B cell (primary cell): ENCODE results near the gene IRF2BPL. TPM values are rescaled to one million over a fixed set of nuclear protein-coding genes. Genes with fewer than 3 reads are reported as not detected.

ENCODE experiments used
- ATAC-seq: fragments of 200-7000 bp; cut with Tn5 transposase; one replicate; pipeline ENCODE4 v1.10.0; 2021; ENCODE audit warnings: low read depth, mild to moderate bottlenecking, moderate number of reproducible peaks, moderate library complexity
- CTCF ChIA-PET: fragments of 350-600 bp; sonication (Branson Sonifier 250); formaldehyde crosslinking; loops from one replicate; lab custom pipeline; 2021; ENCODE audit warnings: antibody characterized with exemption, inconsistent platforms; lab: Charles Lee
- POLR2A ChIA-PET: fragments of 350-600 bp; sonication (Branson Sonifier 250); formaldehyde crosslinking; loops from one replicate; lab custom pipeline; 2021; ENCODE audit warnings: antibody characterized with exemption; lab: Charles Lee
- DNase-seq: peaks from one replicate; pipeline ENCODE4 v3.0.0; 2013
- H2AFZ ChIP-seq: 2 replicates; pipeline ENCODE4 v1.6.1; 2012; ENCODE audit warnings: mild to moderate bottlenecking, low read depth, low read length; ENCODE audit not compliant: insufficient read depth, poor library complexity, severe bottlenecking
- H3K27ac ChIP-seq, 2 donors: 1 replicate in 1 of 2; 2 replicates in 1 of 2; pipeline ENCODE4 v1.5.1; 2012 to 2013; ENCODE audit warnings: low read length in 2 of 2, mild to moderate bottlenecking in 2 of 2, moderate library complexity in 1 of 2
- H3K27me3 ChIP-seq, 4 experiments: fragments of 200-600 bp in 1 of 4; sonication (generic) in 1 of 4; replicated peaks in 1 of 4; 1 replicate in 2 of 4; 2 replicates in 2 of 4; pipeline versions ENCODE4 v1.6.1 to v1.7.0; 2013 to 2016; ENCODE audit warnings: low read length in 3 of 4, mild to moderate bottlenecking in 2 of 4, mixed read lengths in 1 of 4, moderate library complexity in 1 of 4; ENCODE audit not compliant: insufficient read depth in 4 of 4, control insufficient read depth in 3 of 4; ENCODE audit errors: control extremely low read depth in 1 of 4
- H3K36me3 ChIP-seq, 2 experiments: replicated peaks in 1 of 2; 1 replicate in 1 of 2; 2 replicates in 1 of 2; pipeline versions ENCODE4 v1.6.1 to v1.7.1; 2013; ENCODE audit warnings: low read length in 1 of 2; ENCODE audit not compliant: insufficient read depth in 2 of 2, control insufficient read depth in 1 of 2; ENCODE audit errors: control extremely low read depth in 1 of 2, extremely low read depth in 1 of 2
- H3K4me1 ChIP-seq, 2 donors: fragments of 200-600 bp in 1 of 2; sonication (generic) in 1 of 2; 1 replicate in 1 of 2; 2 replicates in 1 of 2; pipeline versions ENCODE4 v1.5.1 to v1.6.1; 2013 to 2017; ENCODE audit warnings: low read length in 2 of 2; ENCODE audit not compliant: control insufficient read depth in 2 of 2, insufficient read depth in 2 of 2
- H3K4me2 ChIP-seq: replicated peaks from 2 replicates; pipeline ENCODE3; 2012; ENCODE audit warnings: mild to moderate bottlenecking, low read depth, low read length; ENCODE audit not compliant: poor library complexity, severe bottlenecking
- H3K4me3 ChIP-seq, 5 experiments: fragments of 200-600 bp in 1 of 5; sonication (generic) in 1 of 5; 1 replicate in 3 of 5; 2 replicates in 2 of 5; pipeline versions ENCODE4 v1.5.1 to v1.7.0; 2011 to 2016; ENCODE audit warnings: low read length in 4 of 5, mild to moderate bottlenecking in 4 of 5, low read depth in 2 of 5, control low read depth in 1 of 5, moderate library complexity in 1 of 5; ENCODE audit not compliant: insufficient read depth in 1 of 5; ENCODE audit errors: control extremely low read depth in 1 of 5, extremely low read depth in 1 of 5
- H3K79me2 ChIP-seq: fragments of 200-600 bp; sonication (generic); one replicate; pipeline ENCODE4 v1.6.0; 2016; ENCODE audit warnings: low read length; ENCODE audit not compliant: control insufficient read depth, insufficient read depth
- H3K9ac ChIP-seq: fragments of 200-600 bp; sonication (generic); 2 replicates; pipeline ENCODE4 v1.6.1; 2017; ENCODE audit warnings: mild to moderate bottlenecking, low read length, moderate library complexity
- H3K9me3 ChIP-seq, 3 donors: one replicate each; pipeline versions ENCODE4 v1.6.1 to v1.7.1; 2013; ENCODE audit warnings: low read length in 2 of 3; ENCODE audit not compliant: control insufficient read depth in 2 of 3, insufficient read depth in 1 of 3; ENCODE audit errors: control extremely low read depth in 1 of 3
- H4K20me1 ChIP-seq: 2 replicates; pipeline ENCODE4 v1.6.0; 2012; ENCODE audit warnings: mild to moderate bottlenecking, low read length; ENCODE audit not compliant: insufficient read depth, control insufficient read depth, poor library complexity, severe bottlenecking
- H3K27ac Mint-ChIP-seq: one replicate; pipeline ENCODE4 v1.8.0; 2021; ENCODE audit warnings: mixed read lengths
- H3K27me3 Mint-ChIP-seq: one replicate; pipeline ENCODE4 v1.8.0; 2021; ENCODE audit warnings: mixed read lengths
- H3K4me1 Mint-ChIP-seq: one replicate; pipeline ENCODE4 v1.8.0; 2021; ENCODE audit warnings: mixed read lengths
- H3K4me3 Mint-ChIP-seq: one replicate; pipeline ENCODE4 v1.8.0; 2021; ENCODE audit warnings: mixed read lengths
- H3K9me3 Mint-ChIP-seq: one replicate; pipeline ENCODE4 v1.8.0; 2022; ENCODE audit warnings: mixed read lengths; ENCODE audit not compliant: insufficient read depth
- EZH2 ChIP-seq: IDR thresholded peaks from 2 replicates; pipeline ENCODE4 v1.6.1; 2012; ENCODE audit warnings: borderline replicate concordance, low read depth, mild to moderate bottlenecking, moderate library complexity, low read length; ENCODE audit not compliant: insufficient read depth, poor library complexity, severe bottlenecking
- WGBS: methylation state at CpG from one replicate; pipeline ENCODE4 v1.1.5; 2013; ENCODE audit warnings: missing lambda C conversion rate; ENCODE audit not compliant: insufficient coverage; 5-methylcytosine and 5-hydroxymethylcytosine counted together
- intact Hi-C: fragments of 100-400 bp; cut with micrococcal nuclease; formaldehyde crosslinking; loops from one replicate; pipeline ENCODE4 v1.10.0; 2022
- polyA plus RNA-seq: library from polyadenylated mRNA; depleted of rRNA; stranded (reverse); fragments of >200 nt; gene quantifications from 2 replicates; pipeline ENCODE4 v1.2.3, GENCODE V29; 2012
- total RNA-seq, 2 donors: library from RNA; stranded (reverse); fragments of 120-200 nt in 1 of 2; gene quantifications; 1 replicate in 1 of 2; 2 replicates in 1 of 2; pipeline versions ENCODE4 v1.2.3 to v1.2.4, GENCODE V29; 2013 to 2022
- TF ChIP-seq, protein P1 (sequence below): fragments of 200-600 bp; IDR thresholded peaks from one replicate; pipeline ENCODE4 v1.8.0; 2022; ENCODE audit warnings: antibody characterized with exemption, mild to moderate bottlenecking

Gene IRF2BPL
- total and polyA plus RNA-seq, 2 donors (not counting 1 experiment from before 2014, with no cell fraction given), result 27.9 to 34.0 TPM

- ATAC-seq (no peak), DNase-seq (no peak)
- no peaks in the 10 kb centered on the region for H3K27me3 ChIP-seq
- H3K4me3 ChIP-seq, result no peak overlapping the region
- H4K20me1 ChIP-seq, result no peaks in the 10 kb centered on the region
- no peak for TF ChIP-seq EZH2
- TF ChIP-seq, protein P1, sequence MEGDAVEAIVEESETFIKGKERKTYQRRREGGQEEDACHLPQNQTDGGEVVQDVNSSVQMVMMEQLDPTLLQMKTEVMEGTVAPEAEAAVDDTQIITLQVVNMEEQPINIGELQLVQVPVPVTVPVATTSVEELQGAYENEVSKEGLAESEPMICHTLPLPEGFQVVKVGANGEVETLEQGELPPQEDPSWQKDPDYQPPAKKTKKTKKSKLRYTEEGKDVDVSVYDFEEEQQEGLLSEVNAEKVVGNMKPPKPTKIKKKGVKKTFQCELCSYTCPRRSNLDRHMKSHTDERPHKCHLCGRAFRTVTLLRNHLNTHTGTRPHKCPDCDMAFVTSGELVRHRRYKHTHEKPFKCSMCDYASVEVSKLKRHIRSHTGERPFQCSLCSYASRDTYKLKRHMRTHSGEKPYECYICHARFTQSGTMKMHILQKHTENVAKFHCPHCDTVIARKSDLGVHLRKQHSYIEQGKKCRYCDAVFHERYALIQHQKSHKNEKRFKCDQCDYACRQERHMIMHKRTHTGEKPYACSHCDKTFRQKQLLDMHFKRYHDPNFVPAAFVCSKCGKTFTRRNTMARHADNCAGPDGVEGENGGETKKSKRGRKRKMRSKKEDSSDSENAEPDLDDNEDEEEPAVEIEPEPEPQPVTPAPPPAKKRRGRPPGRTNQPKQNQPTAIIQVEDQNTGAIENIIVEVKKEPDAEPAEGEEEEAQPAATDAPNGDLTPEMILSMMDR, result no peak
- no peak overlapping the region for H2AFZ ChIP-seq
- intact Hi-C loops, result no loop called here
- no peaks in the 10 kb centered on the region for H3K4me1 ChIP-seq
- Mint-ChIP-seq H3K9me3 (no peaks in the 10 kb centered on the region), H3K4me1 (no peaks in the 10 kb centered on the region), H3K4me3 (no peak overlapping the region), H3K27ac (no peak overlapping the region), H3K27me3 (peaks cover 6% of the 10 kb centered on the region)
- no peaks in the 10 kb centered on the region for H3K9me3 ChIP-seq
- H3K36me3 ChIP-seq, result no peaks in the 10 kb centered on the region
- no peak overlapping the region for H3K9ac ChIP-seq
- CTCF ChIA-PET, result no interaction called here
- H3K27ac ChIP-seq, result no peak overlapping the region
- whole genome bisulfite sequencing, result 97% methylated on average over 6 of the region's 7 CpGs
- H3K4me2 ChIP-seq, result no peak overlapping the region
- POLR2A ChIA-PET, result interaction anchor here (0.9 kb wide), 1 partner anchor 37 kb away, joined by 3 read pairs; no protein-coding TSS in a partner anchor
- no peaks in the 10 kb centered on the region for H3K79me2 ChIP-seq
Measured at GRCh38 chr14:77014734-77015133, 13.8 kb downstream of the IRF2BPL start.

- intact Hi-C loops, result no loop called here
- POLR2A ChIA-PET, result interaction anchor here (0.7 kb wide), 1 partner anchor 17 kb away, joined by 4 read pairs; no protein-coding TSS in a partner anchor
- Histone ChIP-seq H3K79me2 (no peaks in the 10 kb centered on the region), H3K36me3 (no peaks in the 10 kb centered on the region), H3K4me3 (no peak overlapping the region), H3K27me3 (no peaks in the 10 kb centered on the region), H2AFZ (no peak overlapping the region), H3K4me1 (no peaks in the 10 kb centered on the region), H4K20me1 (no peaks in the 10 kb centered on the region), H3K4me2 (no peak overlapping the region), H3K9me3 (no peaks in the 10 kb centered on the region), H3K9ac (no peak overlapping the region), H3K27ac (no peak overlapping the region)
- peaks cover 6% of the 10 kb centered on the region for H3K27me3 Mint-ChIP-seq
- 89% methylated on average over 7 of the region's 9 CpGs for WGBS
- no peaks in the 10 kb centered on the region for H3K9me3 Mint-ChIP-seq
- CTCF ChIA-PET, result interaction anchor here (1.7 kb wide), 1 partner anchor 138 kb away, joined by 6 read pairs; no protein-coding TSS in a partner anchor
- no peak for TF ChIP-seq EZH2
- TF ChIP-seq, protein P1, result no peak
- DNase-seq, result no peak
- no peak overlapping the region for H3K27ac Mint-ChIP-seq
- no peaks in the 10 kb centered on the region for H3K4me1 Mint-ChIP-seq
- ATAC-seq, result no peak
- no peak overlapping the region for H3K4me3 Mint-ChIP-seq
Measured at GRCh38 chr14:77014004-77014604, 14.4 kb downstream of the IRF2BPL start.
